Cardiac fibroblast (primary cell): ENCODE data around the gene NUMBL.
A peak's percentile ranks its signal among the peaks of the same experiment; 100 is the strongest.

Source experiments
- DNase-seq, 2 donors: peaks; one replicate each; pipeline versions ENCODE4 v3.0.0 to v3.0.0-alpha.2; 2010; ENCODE audit warnings: low read depth in 2 of 2
- H3K4me3 ChIP-seq, 2 donors: replicated peaks in 1 of 2; 1 replicate in 1 of 2; 2 replicates in 1 of 2; pipeline ENCODE4 v1.5.1; 2011; ENCODE audit warnings: low read depth in 2 of 2, low read length in 2 of 2, mild to moderate bottlenecking in 2 of 2, moderate library complexity in 1 of 2
- CTCF ChIP-seq: IDR thresholded peaks from one replicate; pipeline ENCODE4 v1.5.1; 2011; ENCODE audit warnings: low read depth, mild to moderate bottlenecking, low read length, inconsistent platforms

The NUMBL gene

GRCh38 chr19:40726279-40726678, 35.8 kb upstream of the NUMBL start:
- no peak overlapping the region for H3K4me3 ChIP-seq
- no peak for DNase-seq
- TF ChIP-seq CTCF: no peak

DNA sequence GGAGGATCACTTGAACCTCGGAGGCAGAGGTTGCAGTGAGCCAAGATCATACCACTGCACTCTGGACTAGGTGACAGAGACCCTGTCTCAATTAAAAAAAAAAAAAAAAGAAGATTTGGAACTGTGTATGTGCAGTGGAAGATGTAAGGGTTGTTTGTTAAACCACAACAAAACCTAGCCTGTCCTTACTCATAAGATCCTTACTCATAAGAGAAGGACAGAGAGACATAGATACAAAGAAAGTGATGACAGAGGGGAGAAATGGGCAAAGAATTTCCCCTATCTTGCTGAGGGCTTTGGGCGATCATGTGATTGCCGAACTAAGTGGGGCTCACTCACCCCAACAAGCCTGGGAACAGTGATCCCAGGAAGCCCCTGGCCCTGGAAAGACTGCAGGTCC, 34.4 kb upstream of the NUMBL start:
- DNase-seq: no peak
- no peak for TF ChIP-seq CTCF
- H3K4me3 ChIP-seq: no peak overlapping the region

DNA sequence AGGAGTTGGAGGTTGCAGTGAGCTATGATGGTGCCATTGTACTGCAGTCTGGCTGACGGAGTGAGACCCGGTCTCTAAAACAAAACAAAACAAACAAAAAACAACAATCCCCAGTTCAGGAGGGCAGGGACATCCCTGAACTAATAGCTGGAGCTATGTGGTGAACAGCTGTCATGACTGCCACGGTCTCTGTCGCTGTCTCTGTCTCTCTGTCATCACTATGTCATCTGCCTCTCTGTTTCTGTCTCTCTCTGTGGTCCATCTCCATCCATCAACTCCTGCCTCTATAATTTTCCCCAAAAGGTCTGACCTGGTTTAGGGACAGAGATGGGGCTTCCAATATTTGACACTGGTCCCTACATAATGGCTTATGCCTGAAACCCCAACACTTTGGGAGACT, 33.9 kb upstream of the NUMBL start:
- H3K4me3 ChIP-seq: no peak overlapping the region
- TF ChIP-seq CTCF: no peak
- DNase-seq: no peak

- TF ChIP-seq CTCF: no peak
- H3K4me3 ChIP-seq: no peak overlapping the region
- DNase-seq: no peak
Measured at GRCh38 chr19:40723661-40724254, 33.3 kb upstream of the NUMBL start.

DNA sequence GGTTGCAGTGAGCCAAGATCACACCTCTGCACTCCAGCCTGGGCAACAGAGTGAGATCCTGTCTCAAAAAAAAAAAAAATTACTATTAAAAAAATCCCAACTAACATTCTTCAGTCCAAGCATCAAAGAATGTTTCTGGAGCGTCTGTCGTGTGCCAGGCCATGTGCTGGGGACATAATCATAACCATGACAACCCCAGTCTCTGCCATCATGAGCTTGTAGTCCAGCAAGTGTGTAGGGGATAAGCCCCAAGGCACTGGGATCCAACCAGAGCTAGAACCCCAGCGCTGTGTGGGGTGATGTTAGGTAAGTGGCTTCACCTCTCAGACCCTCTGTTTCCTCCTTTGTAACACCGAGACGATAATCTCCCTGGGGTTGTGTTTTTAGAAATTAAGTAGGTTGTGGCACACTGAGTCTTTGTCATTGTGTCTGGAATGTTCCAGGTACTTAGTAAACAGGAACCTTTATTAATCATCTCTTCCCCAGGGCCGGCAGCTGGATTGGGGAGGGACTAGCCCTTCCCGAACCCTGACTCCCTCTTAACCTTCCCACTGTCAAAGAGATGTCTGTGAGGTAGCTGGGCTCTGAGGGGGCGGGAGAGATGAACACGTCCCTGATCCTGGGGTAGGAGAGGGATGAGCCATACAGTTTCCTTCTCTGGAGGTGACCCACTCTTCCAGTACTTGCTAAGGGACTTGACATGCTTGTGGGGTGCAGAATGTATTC, 31.6 kb upstream of the NUMBL start:
- H3K4me3 ChIP-seq: peak overlapping the region; percentile 23 to 35
- peak; percentile 41 to 76 for DNase-seq
- TF ChIP-seq CTCF: no peak

- no peak for TF ChIP-seq CTCF
- no peak for DNase-seq
- H3K4me3 ChIP-seq: peak overlapping the region; percentile 61 to 92
Measured at GRCh38 chr19:40721140-40721486, 30.7 kb upstream of the NUMBL start.

DNA sequence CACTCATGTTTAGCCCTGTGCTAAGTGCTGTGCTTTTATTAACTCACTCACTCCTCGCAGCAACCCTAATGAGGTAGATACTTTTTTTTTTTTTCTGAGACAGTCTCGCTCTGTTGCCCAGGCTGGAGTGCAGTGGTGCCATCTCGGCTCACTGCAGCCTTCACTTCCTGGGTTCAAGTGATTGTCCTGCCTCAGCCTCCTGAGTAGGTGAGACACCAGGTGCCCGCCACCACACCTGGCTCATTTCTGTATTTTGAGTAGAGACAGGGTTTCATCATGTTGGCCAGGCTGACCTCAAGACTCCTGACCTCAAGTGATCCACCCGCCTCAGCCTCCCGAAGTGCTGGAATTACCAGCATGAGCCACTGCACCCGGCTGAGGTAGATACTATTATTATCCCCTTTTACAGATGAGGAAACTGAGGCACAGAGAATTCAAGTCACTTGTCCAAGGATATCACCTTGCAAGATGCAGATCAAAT, 29.0 kb upstream of the NUMBL start:
- TF ChIP-seq CTCF: no peak
- peak overlapping the region; percentile 61 to 92 for H3K4me3 ChIP-seq
- DNase-seq: peak in 1 of 2 donors; percentile 23
